ENCODE measurements around the gene USP47.

- no peak for TF ChIP-seq CTCF (tag by site-specific recombination; IDR thresholded peaks at IDR 0.05)
- TF ChIP-seq ZNF138 (tag by site-specific recombination; IDR thresholded peaks at IDR 0.05; ENCODE audit: borderline replicate concordance), result no peak
- TF ChIP-seq ZEB2 (tag by site-specific recombination; IDR thresholded peaks at IDR 0.05), result no peak
- TF ChIP-seq ZNF169 (tag by site-specific recombination; IDR thresholded peaks at IDR 0.05), result no peak
- no peak for TF ChIP-seq ZNF362 (tag by site-specific recombination; IDR thresholded peaks at IDR 0.05)
- TF ChIP-seq ZNF114 (tag by site-specific recombination; IDR thresholded peaks at IDR 0.05), result no peak
- TF ChIP-seq HOXC10 (CRISPR knock-in tag; IDR thresholded peaks at IDR 0.05), result no peak
- no peak for TF ChIP-seq ZNF521 (tag by site-specific recombination; IDR thresholded peaks at IDR 0.05)
- TF ChIP-seq YY1 (tag by site-specific recombination; IDR thresholded peaks at IDR 0.05), result no peak
- no peak for TF ChIP-seq ZNF132 (tag by site-specific recombination; IDR thresholded peaks at IDR 0.05; ENCODE audit: borderline replicate concordance)
Measured at GRCh38 chr11:11910541-11910940, 68.8 kb downstream of the USP47 start.

Data from HEK293 (cell line).